Hepatocyte (in vitro differentiated cells): ENCODE results near the gene PXDN. TPM values are rescaled to one million over a fixed set of nuclear protein-coding genes. Genes with fewer than 3 reads are reported as not detected.
"Not testable (repeated sequence)": the region's sequence is repeated elsewhere in the genome, so short reads cannot be mapped to it uniquely, and the experiment has no call there.

Experiments used
- DNase-seq: peaks from one replicate; pipeline ENCODE4 v3.0.0-alpha.2; 2016; ENCODE audit warnings: low spot score
- H2AFZ ChIP-seq: fragments of 200-600 bp; sonication (generic); 2 replicates; pipeline ENCODE4 v1.6.0; 2016; ENCODE audit warnings: antibody characterized with exemption, mild to moderate bottlenecking
- H3K27ac ChIP-seq: fragments of 200-600 bp; sonication (generic); 2 replicates; pipeline ENCODE4 v1.5.1; 2016; ENCODE audit warnings: mild to moderate bottlenecking
- H3K27me3 ChIP-seq: fragments of 200-600 bp; sonication (generic); 2 replicates; pipeline ENCODE4 v1.6.1; 2016
- H3K36me3 ChIP-seq: fragments of 200-600 bp; sonication (generic); replicated peaks from 2 replicates; pipeline ENCODE4 v1.5.1; 2016; ENCODE audit warnings: low read depth; ENCODE audit not compliant: insufficient read depth
- H3K4me1 ChIP-seq: fragments of 200-600 bp; sonication (generic); 2 replicates; pipeline ENCODE4 v1.5.1; 2016; ENCODE audit warnings: mild to moderate bottlenecking, moderate library complexity; ENCODE audit not compliant: insufficient read depth
- H3K4me2 ChIP-seq: fragments of 200-600 bp; sonication (generic); 2 replicates; pipeline ENCODE4 v1.6.0; 2016
- H3K4me3 ChIP-seq: fragments of 200-600 bp; sonication (generic); 2 replicates; pipeline ENCODE4 v1.5.1; 2016; ENCODE audit warnings: mild to moderate bottlenecking
- H3K79me2 ChIP-seq: fragments of 200-600 bp; sonication (generic); 2 replicates; pipeline ENCODE4 v1.6.0; 2017; ENCODE audit warnings: mild to moderate bottlenecking
- H3K9me2 ChIP-seq: fragments of 200-600 bp; sonication (generic); replicated peaks from 2 replicates; pipeline ENCODE4 v1.6.0; 2017; ENCODE audit warnings: mild to moderate bottlenecking; ENCODE audit not compliant: insufficient read depth
- H3K9me3 ChIP-seq: fragments of 200-600 bp; sonication (generic); 2 replicates; pipeline ENCODE4 v1.5.1; 2016; ENCODE audit warnings: low read depth, mild to moderate bottlenecking
- H4K20me1 ChIP-seq: fragments of 200-600 bp; sonication (generic); 2 replicates; pipeline ENCODE4 v1.6.0; 2016; ENCODE audit warnings: mild to moderate bottlenecking; ENCODE audit not compliant: insufficient read depth, poor library complexity, severe bottlenecking
- CTCF ChIP-seq: fragments of 200-600 bp; sonication (generic); IDR thresholded peaks from 2 replicates; pipeline ENCODE4 v1.5.1; 2016; ENCODE audit warnings: antibody characterized with exemption, mild to moderate bottlenecking; ENCODE audit not compliant: poor library complexity
- EZH2 ChIP-seq: fragments of 200-600 bp; sonication (generic); IDR thresholded peaks from 2 replicates; pipeline ENCODE4 v1.6.1; 2016; ENCODE audit warnings: antibody characterized with exemption, mild to moderate bottlenecking, borderline replicate concordance
- EZH2phosphoT487 ChIP-seq: fragments of 200-600 bp; sonication (generic); IDR thresholded peaks from one replicate; pipeline ENCODE4 v1.6.1; 2018; ENCODE audit warnings: antibody characterized with exemption, mild to moderate bottlenecking, low read depth, moderate library complexity; ENCODE audit not compliant: unreplicated experiment, severe bottlenecking
- WGBS: methylation state at CpG from one replicate; pipeline ENCODE4 v1.1.6; 2016; ENCODE audit warnings: low lambda C conversion rate; ENCODE audit errors: missing lambda C conversion rate; 5-methylcytosine and 5-hydroxymethylcytosine counted together
- polyA plus RNA-seq: library from polyadenylated mRNA; unstranded; fragments of >200 nt; fragmentation: Nextera tagmentation; extraction: Ambion mirVana; gene quantifications from 2 replicates; pipeline ENCODE4 v1.2.1, GENCODE V29; 2016
- total RNA-seq: library from RNA; depleted of rRNA; stranded (reverse); fragments of >200 nt; gene quantifications from 2 replicates; pipeline ENCODE4 v1.2.3, GENCODE V29; 2014

The PXDN gene
- total and polyA plus RNA-seq, 2 experiments from 2014 or later, result 107 to 118 TPM

- H2AFZ ChIP-seq, result no peak overlapping the region
- H3K27me3 ChIP-seq, result no peaks in the 10 kb centered on the region
- no peak overlapping the region for H3K4me3 ChIP-seq
- no peak overlapping the region for H3K27ac ChIP-seq
- H3K36me3 ChIP-seq, result no peaks in the 10 kb centered on the region
- H3K4me1 ChIP-seq, result no peaks in the 10 kb centered on the region
- no peak overlapping the region for H3K4me2 ChIP-seq
- no peaks in the 10 kb centered on the region for H4K20me1 ChIP-seq
- no peak for TF ChIP-seq CTCF
- no peak for TF ChIP-seq EZH2phosphoT487
- no peak for TF ChIP-seq EZH2
- H3K9me2 ChIP-seq, result no peaks in the 10 kb centered on the region
- no peaks in the 10 kb centered on the region for H3K9me3 ChIP-seq
- DNase-seq, result no peak
- 96% methylated on average over 33 of the region's 33 CpGs for WGBS
- H3K79me2 ChIP-seq, result no peaks in the 10 kb centered on the region
These were observed 63.9 kb downstream of the PXDN start for GRCh38 chr2:1680222-1681016.

GRCh38 chr2:1679488-1680039 is 64.8 kb downstream of the PXDN start:
- H2AFZ ChIP-seq, H3K9me3 ChIP-seq, H3K27me3 ChIP-seq, H3K36me3 ChIP-seq, H3K9me2 ChIP-seq, H3K79me2 ChIP-seq, H3K4me3 ChIP-seq, DNase-seq, H3K4me2 ChIP-seq, H4K20me1 ChIP-seq, H3K4me1 ChIP-seq, H3K27ac ChIP-seq: not testable (repeated sequence)
- 94% methylated on average over 11 of the region's 11 CpGs for WGBS

GRCh38 chr2:1679065-1679464 is 65.2 kb downstream of the PXDN start:
- H3K4me1 ChIP-seq, H3K9me3 ChIP-seq, H2AFZ ChIP-seq, H3K79me2 ChIP-seq, H4K20me1 ChIP-seq, DNase-seq, H3K4me3 ChIP-seq, H3K9me2 ChIP-seq, H3K36me3 ChIP-seq, H3K27ac ChIP-seq, H3K27me3 ChIP-seq, H3K4me2 ChIP-seq: not testable (repeated sequence)
- over 99% methylated on average over 7 of the region's 7 CpGs for WGBS

- no peaks in the 10 kb centered on the region for H3K9me3 ChIP-seq
- H3K4me2 ChIP-seq, result no peak overlapping the region
- TF ChIP-seq CTCF (no peak), EZH2 (no peak), EZH2phosphoT487 (no peak)
- no peak overlapping the region for H2AFZ ChIP-seq
- H3K4me1 ChIP-seq, result no peaks in the 10 kb centered on the region
- DNase-seq, result no peak
- no peaks in the 10 kb centered on the region for H3K36me3 ChIP-seq
- no peaks in the 10 kb centered on the region for H3K9me2 ChIP-seq
- no peaks in the 10 kb centered on the region for H3K79me2 ChIP-seq
- H3K27ac ChIP-seq, result no peak overlapping the region
- no peaks in the 10 kb centered on the region for H3K27me3 ChIP-seq
- no peak overlapping the region for H3K4me3 ChIP-seq
- 96% methylated on average over 14 of the region's 14 CpGs for WGBS
- H4K20me1 ChIP-seq, result no peaks in the 10 kb centered on the region
These were observed 65.7 kb downstream of the PXDN start for GRCh38 chr2:1678609-1679008.
